Endothelial cell (in vitro differentiated cells): ENCODE measurements around the gene CHMP4B. TPM values are rescaled to one million over a fixed set of nuclear protein-coding genes. Genes with fewer than 3 reads are reported as not detected.

Experiments
- DNase-seq: peaks from one replicate; pipeline ENCODE4 v3.0.0; 2021; ENCODE audit warnings: low spot score
- H3K27ac Mint-ChIP-seq: one replicate; pipeline ENCODE4 v1.8.0; 2021; ENCODE audit warnings: mixed read lengths, inconsistent platforms; ENCODE audit not compliant: unreplicated experiment
- H3K27me3 Mint-ChIP-seq: one replicate; pipeline ENCODE4 v1.8.0; 2021; ENCODE audit warnings: mild to moderate bottlenecking, moderate library complexity, mixed read lengths, inconsistent platforms; ENCODE audit not compliant: unreplicated experiment
- H3K36me3 Mint-ChIP-seq: one replicate; pipeline ENCODE4 v1.8.0; 2021; ENCODE audit warnings: mild to moderate bottlenecking, low read depth, mixed read lengths, inconsistent platforms; ENCODE audit not compliant: unreplicated experiment
- H3K4me1 Mint-ChIP-seq: one replicate; pipeline ENCODE4 v1.8.0; 2021; ENCODE audit warnings: mild to moderate bottlenecking, mixed read lengths, inconsistent platforms; ENCODE audit not compliant: unreplicated experiment
- H3K4me3 Mint-ChIP-seq: one replicate; pipeline ENCODE4 v1.8.0; 2021; ENCODE audit warnings: mild to moderate bottlenecking, mixed read lengths, inconsistent platforms; ENCODE audit not compliant: unreplicated experiment
- H3K9me3 Mint-ChIP-seq: one replicate; pipeline ENCODE4 v1.8.0; 2021; ENCODE audit warnings: mixed read lengths, inconsistent platforms; ENCODE audit not compliant: unreplicated experiment
- total RNA-seq: library from RNA; stranded (reverse); fragmentation: NEBNext Ultra II Directional; extraction: Animal tissue kit (Norgen Biotek cat#: 25700); gene quantifications from one replicate; pipeline ENCODE4 v1.2.1, GENCODE V29; 2021; ENCODE audit not compliant: unreplicated experiment
- TF ChIP-seq, protein P1 (sequence below): fragments of 200-600 bp; sonication (generic); IDR thresholded peaks from one replicate; pipeline ENCODE4 v1.5.0; 2021; ENCODE audit warnings: antibody characterized with exemption; ENCODE audit not compliant: unreplicated experiment

Gene CHMP4B
- total RNA-seq, 1 donor from 2014 or later, result 117 TPM

DNA sequence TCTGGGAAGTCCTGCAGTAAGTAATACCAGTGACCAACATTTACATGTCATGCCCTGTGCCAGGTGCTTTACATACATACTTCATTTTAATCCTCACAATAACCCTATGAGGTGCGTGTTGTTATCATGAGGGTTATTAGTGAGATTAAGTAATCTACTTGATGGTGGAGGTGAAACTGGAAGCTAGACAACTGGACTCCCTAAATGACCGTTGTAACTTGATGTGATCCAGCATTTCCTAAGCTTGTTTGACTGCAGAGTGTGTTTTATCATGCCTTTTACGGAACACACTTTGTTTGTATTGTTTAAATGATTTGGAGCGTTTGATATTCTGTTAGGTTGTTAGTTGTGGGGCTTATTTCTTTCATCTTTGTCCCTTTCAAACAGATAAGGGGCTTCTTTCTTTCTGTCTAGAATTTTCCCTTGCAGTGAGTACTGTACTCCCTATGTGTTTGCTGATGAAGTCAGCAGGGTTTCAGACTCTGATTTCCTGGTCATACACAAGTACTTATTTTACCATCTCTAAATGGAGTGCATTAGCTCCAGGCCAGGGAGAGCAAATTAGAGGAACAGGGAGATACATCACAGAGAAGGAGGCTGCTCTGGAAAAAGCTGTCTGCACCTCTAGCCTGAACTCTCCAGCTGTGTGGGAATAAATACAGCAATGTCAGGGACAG is 29.7 kb downstream of the CHMP4B start:
- H3K9me3 Mint-ChIP-seq, result no peaks in the 10 kb centered on the region
- peaks cover 86% of the 10 kb centered on the region for H3K4me1 Mint-ChIP-seq
- DNase-seq, result no peak
- TF ChIP-seq, protein P1, sequence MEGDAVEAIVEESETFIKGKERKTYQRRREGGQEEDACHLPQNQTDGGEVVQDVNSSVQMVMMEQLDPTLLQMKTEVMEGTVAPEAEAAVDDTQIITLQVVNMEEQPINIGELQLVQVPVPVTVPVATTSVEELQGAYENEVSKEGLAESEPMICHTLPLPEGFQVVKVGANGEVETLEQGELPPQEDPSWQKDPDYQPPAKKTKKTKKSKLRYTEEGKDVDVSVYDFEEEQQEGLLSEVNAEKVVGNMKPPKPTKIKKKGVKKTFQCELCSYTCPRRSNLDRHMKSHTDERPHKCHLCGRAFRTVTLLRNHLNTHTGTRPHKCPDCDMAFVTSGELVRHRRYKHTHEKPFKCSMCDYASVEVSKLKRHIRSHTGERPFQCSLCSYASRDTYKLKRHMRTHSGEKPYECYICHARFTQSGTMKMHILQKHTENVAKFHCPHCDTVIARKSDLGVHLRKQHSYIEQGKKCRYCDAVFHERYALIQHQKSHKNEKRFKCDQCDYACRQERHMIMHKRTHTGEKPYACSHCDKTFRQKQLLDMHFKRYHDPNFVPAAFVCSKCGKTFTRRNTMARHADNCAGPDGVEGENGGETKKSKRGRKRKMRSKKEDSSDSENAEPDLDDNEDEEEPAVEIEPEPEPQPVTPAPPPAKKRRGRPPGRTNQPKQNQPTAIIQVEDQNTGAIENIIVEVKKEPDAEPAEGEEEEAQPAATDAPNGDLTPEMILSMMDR, result no peak
- peaks cover 3% of the 10 kb centered on the region for H3K36me3 Mint-ChIP-seq
- H3K27ac Mint-ChIP-seq, result no peak overlapping the region
- H3K27me3 Mint-ChIP-seq, result no peaks in the 10 kb centered on the region
- H3K4me3 Mint-ChIP-seq, result no peak overlapping the region

DNA sequence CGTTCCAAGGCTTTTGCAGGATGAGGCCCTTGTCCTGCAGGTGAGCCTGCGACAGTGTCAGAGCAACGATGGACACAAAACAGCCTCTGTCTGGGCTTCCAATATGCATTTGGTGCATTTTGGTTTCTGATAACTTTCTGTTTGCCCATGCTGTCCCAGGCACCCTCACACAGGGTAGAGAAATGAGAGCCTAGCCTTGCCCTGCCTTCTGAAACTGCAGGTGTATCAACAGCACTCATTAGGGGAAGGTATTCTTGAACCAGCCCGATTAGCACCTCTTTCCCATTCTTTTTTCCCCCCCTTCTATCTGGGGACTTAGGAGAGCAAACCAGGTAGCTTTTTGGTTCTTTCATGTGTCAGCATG is 30.3 kb downstream of the CHMP4B start:
- H3K4me1 Mint-ChIP-seq, result peaks cover 87% of the 10 kb centered on the region
- H3K27ac Mint-ChIP-seq, result no peak overlapping the region
- H3K27me3 Mint-ChIP-seq, result no peaks in the 10 kb centered on the region
- no peaks in the 10 kb centered on the region for H3K9me3 Mint-ChIP-seq
- no peak overlapping the region for H3K4me3 Mint-ChIP-seq
- DNase-seq, result no peak
- TF ChIP-seq, protein P1, result no peak
- H3K36me3 Mint-ChIP-seq, result no peaks in the 10 kb centered on the region

DNA sequence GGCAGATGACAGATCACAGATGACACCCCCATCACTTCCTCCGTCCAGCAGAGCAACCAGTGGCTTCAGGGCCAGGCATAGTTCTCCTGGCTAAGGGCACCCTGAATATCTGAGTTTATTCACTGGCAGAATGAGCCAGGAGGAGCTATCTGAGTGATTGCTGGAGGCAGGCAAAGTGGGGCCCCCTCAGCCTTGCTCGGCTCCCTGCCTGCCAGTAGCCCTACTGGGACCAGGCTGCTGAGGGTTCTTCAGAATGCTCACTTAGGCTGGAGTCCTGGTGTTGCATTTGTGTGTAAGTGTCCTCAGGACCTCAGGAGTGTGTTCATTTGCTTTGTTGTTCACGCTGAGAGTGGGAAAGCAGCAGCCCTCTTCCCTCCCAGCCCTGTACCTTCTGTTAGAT is 31.2 kb downstream of the CHMP4B start:
- H3K9me3 Mint-ChIP-seq, result no peaks in the 10 kb centered on the region
- TF ChIP-seq, protein P1, result no peak
- H3K4me1 Mint-ChIP-seq, result peaks cover 85% of the 10 kb centered on the region
- H3K36me3 Mint-ChIP-seq, result no peaks in the 10 kb centered on the region
- no peak overlapping the region for H3K4me3 Mint-ChIP-seq
- no peak overlapping the region for H3K27ac Mint-ChIP-seq
- H3K27me3 Mint-ChIP-seq, result peaks cover 2% of the 10 kb centered on the region
- no peak for DNase-seq

DNA sequence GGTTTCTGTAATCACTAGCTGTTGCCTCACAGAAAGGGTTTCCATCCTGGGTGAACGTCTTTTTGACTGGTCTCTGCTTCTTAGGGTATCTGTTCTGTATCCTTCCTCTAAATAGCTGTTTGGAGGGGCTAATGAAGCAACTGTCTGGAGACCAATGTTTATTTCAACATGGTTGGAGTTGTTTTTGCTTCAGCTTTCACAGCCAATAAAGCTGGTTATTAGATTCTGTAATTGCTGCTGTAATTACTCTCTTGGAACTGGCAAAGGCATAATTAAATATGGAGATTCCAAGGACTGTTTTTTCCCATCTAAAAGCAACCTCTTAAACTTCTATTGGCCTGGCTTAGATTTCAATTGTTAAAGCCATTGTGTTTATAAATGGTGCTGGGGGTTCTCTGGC is 31.9 kb downstream of the CHMP4B start:
- peaks cover 79% of the 10 kb centered on the region for H3K4me1 Mint-ChIP-seq
- no peak for DNase-seq
- peaks cover 2% of the 10 kb centered on the region for H3K27me3 Mint-ChIP-seq
- H3K36me3 Mint-ChIP-seq, result no peaks in the 10 kb centered on the region
- peak overlapping the region; percentile 57 for H3K27ac Mint-ChIP-seq
- TF ChIP-seq, protein P1, result no peak
- H3K9me3 Mint-ChIP-seq, result no peaks in the 10 kb centered on the region
- H3K4me3 Mint-ChIP-seq, result no peak overlapping the region

DNA sequence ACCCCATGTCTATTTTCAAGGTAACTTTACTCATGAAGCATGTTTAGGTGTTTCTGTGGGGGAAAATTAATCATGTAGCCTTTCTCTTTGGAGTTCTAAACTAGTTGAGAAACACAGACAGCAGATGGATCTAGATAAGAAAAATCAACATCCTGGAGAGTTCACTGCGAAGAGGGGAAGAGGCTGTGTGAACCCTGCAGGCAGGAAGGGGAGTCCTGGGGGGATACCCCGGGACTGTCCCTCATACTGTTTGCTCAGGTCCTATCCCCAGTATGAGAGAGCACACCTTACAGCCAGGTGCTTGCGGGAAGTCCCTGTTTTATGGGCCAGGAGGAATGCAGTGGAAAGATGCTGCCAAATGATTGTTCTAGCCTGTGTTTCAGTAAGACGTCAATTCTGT is 32.7 kb downstream of the CHMP4B start:
- TF ChIP-seq, protein P1, result no peak
- H3K9me3 Mint-ChIP-seq, result no peaks in the 10 kb centered on the region
- peaks cover 2% of the 10 kb centered on the region for H3K27me3 Mint-ChIP-seq
- H3K4me1 Mint-ChIP-seq, result peaks cover 74% of the 10 kb centered on the region
- peak overlapping the region; percentile 80 for H3K27ac Mint-ChIP-seq
- H3K36me3 Mint-ChIP-seq, result peaks cover 3% of the 10 kb centered on the region
- peak overlapping the region; percentile 58 for H3K4me3 Mint-ChIP-seq
- DNase-seq, result no peak
